Subcutaneous adipose tissue (tissue), 4 donors: ENCODE measurements around the gene ZMIZ1. TPM values are rescaled to one million over a fixed set of nuclear protein-coding genes. Genes with fewer than 3 reads are reported as not detected.

ENCODE experiments used
- total RNA-seq, 4 donors: library from RNA; depleted of rRNA; stranded (reverse); fragments of >200 nt; gene quantifications; one replicate each; pipeline ENCODE4 v1.1.0, GENCODE V29; 2016
- TF ChIP-seq, protein P1 (sequence below): fragments of 450-650 bp; IDR thresholded peaks from one replicate; pipeline ENCODE4 v1.5.1; 2016; ENCODE audit warnings: low read depth, mild to moderate bottlenecking, control low read depth, antibody characterized with exemption, moderate library complexity

The ZMIZ1 gene
- total RNA-seq, 4 donors from 2014 or later = 38.1 to 70.6 (median 51.4) TPM

DNA sequence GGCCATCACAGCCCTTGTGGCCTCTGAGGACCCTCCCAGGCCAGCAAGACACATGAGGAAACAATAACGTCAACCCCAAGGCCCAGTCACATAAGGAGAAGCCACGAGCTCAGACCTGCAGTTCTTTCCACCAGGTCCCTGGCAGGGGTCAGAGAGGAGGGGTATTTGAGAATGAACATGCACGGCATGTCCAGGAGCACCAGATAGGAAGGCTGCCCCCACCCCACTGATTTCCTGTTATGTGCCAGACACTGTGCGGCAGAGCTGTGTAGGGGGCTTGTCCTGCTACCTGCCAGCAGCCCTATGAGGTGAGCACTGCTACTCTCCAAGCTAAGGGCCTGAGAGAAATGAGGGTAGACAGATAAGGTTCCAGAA is 40.7 kb upstream of the ZMIZ1 start:
- TF ChIP-seq, protein P1, sequence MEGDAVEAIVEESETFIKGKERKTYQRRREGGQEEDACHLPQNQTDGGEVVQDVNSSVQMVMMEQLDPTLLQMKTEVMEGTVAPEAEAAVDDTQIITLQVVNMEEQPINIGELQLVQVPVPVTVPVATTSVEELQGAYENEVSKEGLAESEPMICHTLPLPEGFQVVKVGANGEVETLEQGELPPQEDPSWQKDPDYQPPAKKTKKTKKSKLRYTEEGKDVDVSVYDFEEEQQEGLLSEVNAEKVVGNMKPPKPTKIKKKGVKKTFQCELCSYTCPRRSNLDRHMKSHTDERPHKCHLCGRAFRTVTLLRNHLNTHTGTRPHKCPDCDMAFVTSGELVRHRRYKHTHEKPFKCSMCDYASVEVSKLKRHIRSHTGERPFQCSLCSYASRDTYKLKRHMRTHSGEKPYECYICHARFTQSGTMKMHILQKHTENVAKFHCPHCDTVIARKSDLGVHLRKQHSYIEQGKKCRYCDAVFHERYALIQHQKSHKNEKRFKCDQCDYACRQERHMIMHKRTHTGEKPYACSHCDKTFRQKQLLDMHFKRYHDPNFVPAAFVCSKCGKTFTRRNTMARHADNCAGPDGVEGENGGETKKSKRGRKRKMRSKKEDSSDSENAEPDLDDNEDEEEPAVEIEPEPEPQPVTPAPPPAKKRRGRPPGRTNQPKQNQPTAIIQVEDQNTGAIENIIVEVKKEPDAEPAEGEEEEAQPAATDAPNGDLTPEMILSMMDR = no peak

DNA sequence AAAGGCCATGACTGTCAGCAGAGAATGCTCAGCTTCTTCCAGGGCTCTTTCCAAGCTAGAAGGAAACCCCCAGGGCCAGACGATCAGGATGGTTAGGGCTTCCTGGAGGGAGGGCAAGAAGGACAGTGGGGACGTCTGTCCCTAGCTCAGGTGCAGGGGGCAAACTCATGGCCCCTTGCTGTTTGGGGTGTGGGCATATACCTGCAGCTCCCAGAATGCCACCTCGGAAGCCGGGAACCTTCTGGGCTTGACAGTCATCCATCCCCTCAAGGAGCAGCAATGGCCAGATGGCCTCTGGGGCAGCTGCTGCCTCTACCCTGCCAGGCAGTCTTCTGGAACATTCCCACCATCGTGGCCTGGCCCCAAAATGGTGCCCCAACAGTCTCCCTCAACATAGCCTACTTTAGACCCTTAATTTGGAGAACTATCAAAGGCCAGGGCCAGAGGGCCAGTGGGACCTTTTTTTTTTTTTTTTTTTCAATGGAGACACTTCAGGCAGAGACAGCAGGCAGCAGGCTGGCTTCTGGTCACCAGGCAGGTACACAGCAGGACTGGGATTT is 40.2 kb upstream of the ZMIZ1 start:
- TF ChIP-seq, protein P1 = no peak

DNA sequence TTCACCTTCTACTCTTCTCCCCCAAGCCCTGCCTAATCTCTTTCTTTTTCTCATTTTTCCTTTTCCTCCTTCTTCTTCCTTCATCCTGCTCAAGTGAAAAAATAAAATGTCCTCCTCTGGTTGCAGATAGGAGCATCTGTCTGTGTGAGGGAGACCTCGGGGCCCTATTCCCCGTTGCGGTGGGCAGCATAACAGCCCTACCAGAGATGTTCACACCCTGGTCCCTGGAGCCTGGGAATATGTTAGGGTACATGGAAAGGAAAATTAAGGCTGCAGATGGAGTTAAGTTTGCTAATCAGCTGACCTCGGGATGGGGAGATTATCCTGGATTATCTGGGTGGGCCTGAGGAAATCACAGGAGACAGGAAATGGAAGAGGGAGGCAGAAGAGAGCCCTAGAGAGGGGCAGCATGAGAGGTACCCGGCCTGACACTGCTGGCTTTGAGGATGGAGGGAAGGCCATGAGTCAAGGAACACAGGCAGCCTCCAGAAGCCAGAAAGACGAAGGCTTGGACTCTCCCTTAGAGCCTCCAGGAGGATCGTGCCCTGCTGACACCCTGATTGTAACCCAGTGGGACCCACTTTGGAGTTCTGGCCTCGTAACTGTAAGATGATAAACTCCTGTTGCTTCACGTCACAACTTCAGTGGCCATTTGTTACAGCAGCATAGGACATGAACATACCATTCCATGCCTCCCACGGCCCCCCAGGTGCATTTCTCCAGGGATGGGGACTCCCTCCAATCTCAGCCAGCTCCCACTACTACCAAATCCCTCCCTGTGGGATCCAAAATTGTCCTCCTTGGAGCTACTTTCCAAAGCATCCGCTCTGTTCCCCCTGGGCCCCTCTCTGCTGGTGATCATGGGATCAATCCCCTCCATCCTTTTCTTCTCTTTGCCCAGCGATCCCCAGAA is 39.0 kb upstream of the ZMIZ1 start:
- TF ChIP-seq, protein P1 = no peak

DNA sequence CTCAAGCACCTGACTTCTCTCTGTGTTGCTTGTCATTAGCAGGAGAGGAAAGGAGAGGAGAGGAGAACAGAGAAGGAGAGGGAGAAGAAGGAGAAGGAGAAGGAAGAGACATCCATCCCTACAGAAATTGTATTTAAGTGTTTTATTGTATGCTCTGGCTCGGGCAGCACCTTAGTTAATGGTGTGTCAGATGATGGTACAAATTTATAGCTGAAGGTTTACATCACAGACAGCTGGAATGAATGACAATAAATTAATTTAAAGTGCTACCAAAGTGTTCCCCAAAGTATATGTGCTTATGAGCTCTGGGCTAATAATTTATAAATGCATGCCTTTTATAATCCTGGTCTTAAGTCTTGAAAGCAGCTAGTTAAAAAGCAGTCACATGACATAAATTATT is 38.1 kb upstream of the ZMIZ1 start:
- TF ChIP-seq, protein P1 = no peak

DNA sequence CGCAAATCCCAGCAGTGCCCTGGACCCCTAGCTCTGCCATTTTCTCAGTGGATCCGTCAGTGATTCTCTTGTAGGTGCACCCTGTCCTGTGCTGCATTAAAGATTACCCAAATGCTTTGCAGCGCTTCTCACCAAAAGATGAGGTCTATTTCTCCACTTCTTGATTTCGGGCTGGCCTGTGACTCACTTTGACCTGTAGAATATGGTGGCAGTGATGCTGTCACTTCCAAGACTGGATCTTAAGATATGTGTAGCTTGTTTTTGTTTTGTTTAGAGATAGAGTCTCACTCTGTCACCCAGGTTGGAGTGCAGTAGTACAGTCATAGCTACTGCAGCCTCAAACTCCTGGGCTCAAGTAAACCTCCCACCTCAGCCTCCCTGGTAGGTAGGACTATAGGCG is 37.0 kb upstream of the ZMIZ1 start:
- TF ChIP-seq, protein P1 = no peak

DNA sequence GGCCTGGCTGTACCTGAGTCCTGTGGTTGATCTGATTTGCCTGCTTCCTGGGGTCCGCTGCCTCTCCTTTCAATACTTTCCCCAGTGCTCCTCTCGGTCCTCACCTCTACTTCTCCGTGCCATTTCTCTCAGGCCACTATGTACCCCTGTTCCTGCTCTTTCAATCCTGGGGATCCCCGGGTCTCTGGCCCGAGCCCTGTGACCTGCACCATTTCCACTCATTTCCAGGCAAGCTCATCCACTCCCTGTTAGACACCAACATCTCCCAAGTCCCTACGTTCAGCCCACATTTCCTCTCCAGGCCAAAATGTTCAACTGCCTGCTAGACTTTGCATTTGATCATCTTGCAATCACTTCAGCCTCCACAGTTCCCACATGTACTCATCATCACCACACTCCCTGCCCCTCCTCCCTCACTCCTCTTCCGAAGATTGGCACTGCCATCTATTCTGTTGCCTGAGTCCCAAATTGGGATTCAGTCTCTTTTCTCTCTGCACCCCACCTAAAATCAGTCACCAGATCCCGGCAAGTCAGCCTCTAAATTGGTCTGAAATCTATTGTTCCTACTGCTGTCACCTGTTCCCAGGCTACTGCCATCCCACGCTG is 34.4 kb upstream of the ZMIZ1 start:
- TF ChIP-seq, protein P1 = no peak

DNA sequence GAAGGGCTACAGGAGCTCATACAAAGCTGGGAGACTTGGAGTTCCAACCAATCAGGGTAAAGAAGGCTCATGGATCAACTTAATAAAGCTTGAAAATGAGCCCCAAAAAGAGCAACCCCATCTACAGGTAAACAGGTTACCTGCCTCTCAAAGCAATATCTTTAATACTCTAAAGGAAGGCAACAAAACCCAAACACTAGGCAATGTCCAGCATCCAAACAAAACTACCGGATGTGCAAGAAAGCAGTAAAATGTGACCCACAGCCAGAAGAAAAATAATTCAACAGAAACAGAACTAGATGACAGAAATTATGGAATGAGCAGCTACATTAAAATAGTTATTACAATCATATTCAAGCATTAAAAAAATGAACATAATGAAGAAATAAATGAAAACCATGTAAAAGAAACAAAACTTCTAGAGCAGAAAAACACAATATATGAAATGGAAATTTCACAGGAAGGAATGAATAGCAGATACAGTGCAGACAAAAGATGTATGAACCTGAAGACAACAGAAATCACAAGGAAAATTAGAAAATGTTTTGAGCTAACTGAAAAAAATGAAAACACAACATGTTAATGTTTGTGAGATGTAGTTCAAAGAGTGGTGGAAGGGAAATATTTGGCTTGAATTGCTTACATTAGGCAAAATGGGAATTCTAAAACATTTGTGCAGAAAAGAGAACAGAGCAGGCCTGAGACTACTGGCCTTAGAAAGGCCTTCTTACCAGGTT is 30.5 kb upstream of the ZMIZ1 start:
- TF ChIP-seq, protein P1 = no peak
